ENCODE data around the gene ITGB4. TPM values are rescaled to one million over a fixed set of nuclear protein-coding genes. Genes with fewer than 3 reads are reported as not detected.

ITGB4 gene
- total RNA-seq, 1 donor from 2014 or later: 82.2 TPM

GRCh38 chr17:75688209-75688825 lies 32.9 kb upstream of the ITGB4 start:
- TF ChIP-seq CTCF (IDR thresholded peaks at IDR 0.05): no peak
- DNase-seq: peak; percentile 43
- Histone ChIP-seq H3K27me3 (no peaks in the 10 kb centered on the region), H3K36me3 (peaks cover 2% of the 10 kb centered on the region), H3K9me3 (no peaks in the 10 kb centered on the region), H3K27ac (peak overlapping the region; percentile 74), H3K4me1 (peaks cover 64% of the 10 kb centered on the region), H3K4me3 (no peak overlapping the region)
- intact Hi-C loops (cut with DNase I): no loop called here
- peak; percentile 34 for ATAC-seq

DNA sequence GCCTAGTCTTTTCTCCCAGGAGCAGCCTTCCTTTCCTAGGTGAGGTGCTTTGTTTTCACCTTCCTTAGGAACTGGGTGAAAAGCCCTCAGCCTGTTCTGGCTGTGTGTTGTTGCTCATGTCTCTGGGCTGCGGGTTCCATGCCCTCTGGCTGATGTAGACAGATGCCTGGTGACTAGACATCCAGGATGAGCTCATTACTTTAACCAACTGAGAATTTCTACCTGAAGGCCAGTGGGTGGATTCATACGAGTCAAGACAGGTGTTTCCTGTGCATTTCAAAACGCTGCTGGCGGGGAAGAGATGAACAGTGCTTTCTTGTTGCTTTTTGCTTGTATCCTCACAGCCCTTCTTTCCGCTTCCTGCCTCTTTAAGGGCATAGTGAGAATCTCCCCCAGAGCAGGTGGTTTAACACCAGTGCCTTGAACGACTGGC lies 31.8 kb upstream of the ITGB4 start:
- no peaks in the 10 kb centered on the region for H3K9me3 ChIP-seq
- H3K27ac ChIP-seq: peak overlapping the region; percentile 74
- no peak overlapping the region for H3K4me3 ChIP-seq
- peaks cover 13% of the 10 kb centered on the region for H3K36me3 ChIP-seq
- H3K27me3 ChIP-seq: no peaks in the 10 kb centered on the region
- no peak for DNase-seq
- no peak for ATAC-seq
- no peak for TF ChIP-seq CTCF (IDR thresholded peaks at IDR 0.05)
- H3K4me1 ChIP-seq: peaks cover 70% of the 10 kb centered on the region
- intact Hi-C loops (cut with DNase I): no loop called here

- DNase-seq: no peak
- Histone ChIP-seq H3K9me3 (no peaks in the 10 kb centered on the region), H3K36me3 (peaks cover 32% of the 10 kb centered on the region), H3K4me1 (peaks cover 53% of the 10 kb centered on the region), H3K4me3 (no peak overlapping the region), H3K27ac (no peak overlapping the region), H3K27me3 (no peaks in the 10 kb centered on the region)
- intact Hi-C loops (cut with DNase I): no loop called here
- ATAC-seq: no peak
- no peak for TF ChIP-seq CTCF (IDR thresholded peaks at IDR 0.05)
Observed at GRCh38 chr17:75691371-75691791, 29.9 kb upstream of the ITGB4 start.

GRCh38 chr17:75691801-75692626 lies 29.2 kb upstream of the ITGB4 start:
- Histone ChIP-seq H3K27me3 (no peaks in the 10 kb centered on the region), H3K36me3 (peaks cover 39% of the 10 kb centered on the region), H3K9me3 (no peaks in the 10 kb centered on the region), H3K4me1 (peaks cover 52% of the 10 kb centered on the region), H3K27ac (no peak overlapping the region), H3K4me3 (no peak overlapping the region)
- TF ChIP-seq CTCF (IDR thresholded peaks at IDR 0.05): no peak
- ATAC-seq: no peak
- intact Hi-C loops (cut with DNase I): no loop called here
- DNase-seq: no peak

GRCh38 chr17:75692976-75693375 lies 28.3 kb upstream of the ITGB4 start:
- peaks cover 52% of the 10 kb centered on the region for H3K4me1 ChIP-seq
- intact Hi-C loops (cut with DNase I): no loop called here
- peaks cover 43% of the 10 kb centered on the region for H3K36me3 ChIP-seq
- H3K9me3 ChIP-seq: no peaks in the 10 kb centered on the region
- H3K4me3 ChIP-seq: no peak overlapping the region
- ATAC-seq: no peak
- no peaks in the 10 kb centered on the region for H3K27me3 ChIP-seq
- H3K27ac ChIP-seq: peak overlapping the region; percentile 70
- no peak for DNase-seq
- no peak for TF ChIP-seq CTCF (IDR thresholded peaks at IDR 0.05)
